H9 (cell line): ENCODE results near the gene KLF1. TPM values are rescaled to one million over a fixed set of nuclear protein-coding genes. Genes with fewer than 3 reads are reported as not detected.
A peak's percentile ranks its signal among the peaks of the same experiment; 100 is the strongest.

ENCODE experiments used
- DNase-seq: peaks from one replicate; pipeline ENCODE4 v3.0.0-alpha.2; 2017
- H2AFZ ChIP-seq: one replicate; pipeline ENCODE4 v1.6.1; 2013; ENCODE audit warnings: mild to moderate bottlenecking, low read length, control low read depth, moderate library complexity
- H2AK5ac ChIP-seq: 2 replicates; pipeline ENCODE4 v1.6.1; 2013; ENCODE audit warnings: low read length, control low read depth, mixed read lengths; ENCODE audit not compliant: insufficient read length
- H2BK120ac ChIP-seq: one replicate; pipeline ENCODE4 v1.6.1; 2013; ENCODE audit warnings: low read depth, mild to moderate bottlenecking, low read length, control low read depth, inconsistent platforms; ENCODE audit not compliant: poor library complexity, severe bottlenecking
- H2BK12ac ChIP-seq: 2 replicates; pipeline ENCODE4 v1.6.1; 2013; ENCODE audit warnings: low read length, control low read depth, mixed read lengths, low read depth; ENCODE audit not compliant: insufficient read length
- H2BK15ac ChIP-seq: 2 replicates; pipeline ENCODE4 v1.6.1; 2013; ENCODE audit warnings: low read depth, low read length, control low read depth
- H2BK20ac ChIP-seq: one replicate; pipeline ENCODE4 v1.6.1; 2013; ENCODE audit warnings: low read depth, mild to moderate bottlenecking, low read length, control low read depth, inconsistent platforms; ENCODE audit not compliant: poor library complexity, severe bottlenecking
- H2BK5ac ChIP-seq: 2 replicates; pipeline ENCODE4 v1.6.1; 2013; ENCODE audit warnings: low read length, control low read depth, mixed read lengths; ENCODE audit not compliant: insufficient read length
- H3K14ac ChIP-seq: 2 replicates; pipeline ENCODE4 v1.6.1; 2013; ENCODE audit warnings: low read length, control low read depth; ENCODE audit not compliant: insufficient read depth
- H3K18ac ChIP-seq: 2 replicates; pipeline ENCODE4 v1.6.1; 2013; ENCODE audit warnings: low read depth, mild to moderate bottlenecking, mixed read lengths, low read length, control low read depth; ENCODE audit not compliant: insufficient read length
- H3K23ac ChIP-seq: 2 replicates; pipeline ENCODE4 v1.6.1; 2013; ENCODE audit warnings: low read length, control low read depth, mixed read lengths, low read depth; ENCODE audit not compliant: insufficient read length
- H3K23me2 ChIP-seq: 2 replicates; pipeline ENCODE4 v1.6.1; 2013; ENCODE audit warnings: low read depth, mild to moderate bottlenecking, mixed read lengths, low read length, control low read depth; ENCODE audit not compliant: insufficient read length, poor library complexity, severe bottlenecking
- H3K27ac ChIP-seq: 2 replicates; pipeline ENCODE4 v1.5.1; 2013; ENCODE audit warnings: low read length, control low read depth, mixed read lengths, low read depth; ENCODE audit not compliant: insufficient read length
- H3K27me3 ChIP-seq: 2 replicates; pipeline ENCODE4 v1.6.1; 2013; ENCODE audit warnings: low read length, control low read depth, inconsistent platforms; ENCODE audit not compliant: insufficient read depth
- H3K4ac ChIP-seq: 2 replicates; pipeline ENCODE4 v1.6.1; 2013; ENCODE audit warnings: low read depth, mild to moderate bottlenecking, control low read depth, inconsistent platforms, low read length, moderate library complexity
- H3K4me1 ChIP-seq: 2 replicates; pipeline ENCODE4 v1.6.1; 2013; ENCODE audit warnings: low read length, control low read depth, inconsistent platforms; ENCODE audit not compliant: insufficient read depth
- H3K4me2 ChIP-seq: 2 replicates; pipeline ENCODE4 v1.6.1; 2013; ENCODE audit warnings: low read length, control low read depth, mixed read lengths; ENCODE audit not compliant: insufficient read length, insufficient read depth
- H3K56ac ChIP-seq: 2 replicates; pipeline ENCODE4 v1.6.1; 2013; ENCODE audit warnings: low read depth, mild to moderate bottlenecking, mixed read lengths, low read length, control low read depth; ENCODE audit not compliant: insufficient read length
- H3K79me1 ChIP-seq: 2 replicates; pipeline ENCODE4 v1.6.1; 2013; ENCODE audit warnings: low read depth, mild to moderate bottlenecking, moderate library complexity, low read length, control low read depth, inconsistent platforms; ENCODE audit not compliant: insufficient read depth, poor library complexity, severe bottlenecking
- H3K79me2 ChIP-seq: 2 replicates; pipeline ENCODE4 v1.6.1; 2013; ENCODE audit warnings: low read length, control low read depth, inconsistent platforms; ENCODE audit not compliant: insufficient read depth
- H3K9ac ChIP-seq: 2 replicates; pipeline ENCODE4 v1.6.1; 2013; ENCODE audit warnings: low read length, control low read depth, mixed read lengths; ENCODE audit not compliant: insufficient read length; ENCODE audit errors: extremely low read depth
- H3K9me3 ChIP-seq: one replicate; pipeline ENCODE4 v1.6.1; 2013; ENCODE audit warnings: low read depth, low read length, inconsistent platforms; ENCODE audit not compliant: control insufficient read depth
- H3T11ph ChIP-seq: one replicate; pipeline ENCODE4 v1.6.1; 2013; ENCODE audit warnings: mild to moderate bottlenecking, low read length, control low read depth, inconsistent platforms
- H4K20me1 ChIP-seq: one replicate; pipeline ENCODE4 v1.6.1; 2013; ENCODE audit not compliant: control insufficient read depth, insufficient read length, insufficient read depth
- H4K5ac ChIP-seq: 2 replicates; pipeline ENCODE4 v1.6.1; 2013; ENCODE audit warnings: low read depth, mild to moderate bottlenecking, mixed read lengths, low read length, control low read depth; ENCODE audit not compliant: insufficient read length
- H4K8ac ChIP-seq: replicated peaks from 2 replicates; pipeline ENCODE4 v1.6.1; 2013; ENCODE audit warnings: low read length, control low read depth, mixed read lengths, low read depth; ENCODE audit not compliant: insufficient read length
- H4K91ac ChIP-seq: 2 replicates; pipeline ENCODE4 v1.6.1; 2013; ENCODE audit warnings: low read depth, mild to moderate bottlenecking, moderate library complexity, mixed read lengths, low read length, control low read depth; ENCODE audit not compliant: insufficient read length
- H3K27ac Mint-ChIP-seq, 3 experiments: 2 replicates in 2 of 3; 3 replicates in 1 of 3; pipeline ENCODE4 v1.8.0; 2020 to 2021; ENCODE audit warnings: mixed read lengths in 3 of 3, mild to moderate bottlenecking in 1 of 3, moderate library complexity in 1 of 3
- H3K27me3 Mint-ChIP-seq: 2 replicates; pipeline ENCODE4 v1.8.0; 2021; ENCODE audit warnings: low read depth, mild to moderate bottlenecking, moderate library complexity, mixed read lengths
- H3K36me3 Mint-ChIP-seq, 3 experiments: 2 replicates in 2 of 3; 3 replicates in 1 of 3; pipeline ENCODE4 v1.8.0; 2020 to 2021; ENCODE audit warnings: low read depth in 3 of 3, mixed read lengths in 3 of 3; ENCODE audit not compliant: insufficient read depth in 1 of 3
- H3K4me1 Mint-ChIP-seq, 2 experiments: 2 replicates each; pipeline ENCODE4 v1.8.0; 2020; ENCODE audit warnings: mixed read lengths in 2 of 2
- H3K4me3 Mint-ChIP-seq, 2 experiments: 2 replicates in 1 of 2; 3 replicates in 1 of 2; pipeline ENCODE4 v1.8.0; 2020 to 2021; ENCODE audit warnings: mild to moderate bottlenecking in 2 of 2, mixed read lengths in 2 of 2, moderate library complexity in 1 of 2
- H3K9me3 Mint-ChIP-seq, 2 experiments: 2 replicates in 1 of 2; 3 replicates in 1 of 2; pipeline ENCODE4 v1.8.0; 2020; ENCODE audit warnings: mild to moderate bottlenecking in 2 of 2, mixed read lengths in 2 of 2, moderate library complexity in 1 of 2
- WGBS: extraction: QIAGEN DNeasy Blood & Tissue Kit; methylation state at CpG from one replicate; pipeline ENCODE4 v1.1.7; 2013; ENCODE audit warnings: missing lambda C conversion rate, low lambda C conversion rate, mixed read lengths; ENCODE audit not compliant: insufficient read length; ENCODE audit errors: extremely low coverage; 5-methylcytosine and 5-hydroxymethylcytosine counted together
- total RNA-seq: library from RNA; stranded (reverse); gene quantifications from 2 replicates; pipeline ENCODE4 v1.2.1, GENCODE V29; 2021
- TF ChIP-seq, protein P1 (sequence below): fragments of 200-600 bp; sonication (generic); conservative IDR thresholded peaks from 3 replicates; pipeline ENCODE4 v1.8.0; 2021; ENCODE audit warnings: antibody characterized with exemption, mild to moderate bottlenecking

Gene KLF1
- total RNA-seq, 1 experiment from 2014 or later: 0.37 TPM

DNA sequence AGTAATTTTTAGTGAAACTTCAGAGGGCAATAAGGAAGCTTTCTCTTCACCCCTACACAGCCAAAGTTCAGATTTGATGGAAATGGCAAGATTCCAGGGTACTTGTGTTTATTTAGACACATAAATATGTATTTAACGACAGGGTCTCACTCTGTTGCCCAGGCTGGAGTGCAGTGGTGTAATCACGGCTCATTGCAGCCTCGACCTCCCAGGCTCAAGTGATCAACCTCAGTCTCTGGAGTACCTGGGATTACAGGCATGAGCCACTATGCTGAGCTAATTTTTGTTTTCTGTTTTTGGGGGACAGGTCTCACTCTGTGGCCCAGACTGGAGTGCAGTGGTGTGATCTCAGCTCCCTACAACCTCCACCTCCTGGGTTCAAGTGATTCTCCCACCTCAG, 34.0 kb upstream of the KLF1 start:
- H3K79me1 ChIP-seq: no peaks in the 10 kb centered on the region
- H3T11ph ChIP-seq: no peak overlapping the region
- no peak overlapping the region for H2BK20ac ChIP-seq
- no peak overlapping the region for H2AK5ac ChIP-seq
- no peak overlapping the region for H2BK120ac ChIP-seq
- DNase-seq: no peak
- no peak overlapping the region for H4K5ac ChIP-seq
- H4K20me1 ChIP-seq: no peaks in the 10 kb centered on the region
- no peak overlapping the region for H4K91ac ChIP-seq
- Mint-ChIP-seq H3K27me3 (peaks cover 21% of the 10 kb centered on the region), H3K36me3 (peaks cover 35 to 39% (median 37%) of the 10 kb centered on the region in 3 experiments; a peak in 6 of 7 replicates), H3K9me3 (peaks cover 7 to 8% of the 10 kb centered on the region in 2 experiments), H3K27ac (peak overlapping the region in 1 of 3 experiments; percentile 51; a peak in 1 of 7 replicates), H3K4me3 (no peak overlapping the region), H3K4me1 (0 out of 4 replicates have a peak, but pooled peaks cover 0 to 6% of the 10 kb centered on the region in 2 experiments)
- no peak overlapping the region for H2BK5ac ChIP-seq
- no peak overlapping the region for H3K27ac ChIP-seq
- TF ChIP-seq, protein P1, sequence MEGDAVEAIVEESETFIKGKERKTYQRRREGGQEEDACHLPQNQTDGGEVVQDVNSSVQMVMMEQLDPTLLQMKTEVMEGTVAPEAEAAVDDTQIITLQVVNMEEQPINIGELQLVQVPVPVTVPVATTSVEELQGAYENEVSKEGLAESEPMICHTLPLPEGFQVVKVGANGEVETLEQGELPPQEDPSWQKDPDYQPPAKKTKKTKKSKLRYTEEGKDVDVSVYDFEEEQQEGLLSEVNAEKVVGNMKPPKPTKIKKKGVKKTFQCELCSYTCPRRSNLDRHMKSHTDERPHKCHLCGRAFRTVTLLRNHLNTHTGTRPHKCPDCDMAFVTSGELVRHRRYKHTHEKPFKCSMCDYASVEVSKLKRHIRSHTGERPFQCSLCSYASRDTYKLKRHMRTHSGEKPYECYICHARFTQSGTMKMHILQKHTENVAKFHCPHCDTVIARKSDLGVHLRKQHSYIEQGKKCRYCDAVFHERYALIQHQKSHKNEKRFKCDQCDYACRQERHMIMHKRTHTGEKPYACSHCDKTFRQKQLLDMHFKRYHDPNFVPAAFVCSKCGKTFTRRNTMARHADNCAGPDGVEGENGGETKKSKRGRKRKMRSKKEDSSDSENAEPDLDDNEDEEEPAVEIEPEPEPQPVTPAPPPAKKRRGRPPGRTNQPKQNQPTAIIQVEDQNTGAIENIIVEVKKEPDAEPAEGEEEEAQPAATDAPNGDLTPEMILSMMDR: no peak
- H3K4me1 ChIP-seq: no peaks in the 10 kb centered on the region
- no peaks in the 10 kb centered on the region for H3K9me3 ChIP-seq
- no CpG with 5 or more reads among the region's 3 CpGs for WGBS
- H3K79me2 ChIP-seq: no peaks in the 10 kb centered on the region
- no peak overlapping the region for H3K4me2 ChIP-seq
- H3K23ac ChIP-seq: no peak overlapping the region
- peaks cover 5% of the 10 kb centered on the region; the same call in 1 of the 2 replicates for H3K27me3 ChIP-seq
- no peak overlapping the region for H3K56ac ChIP-seq
- no peak overlapping the region for H3K18ac ChIP-seq
- no peak overlapping the region for H3K14ac ChIP-seq
- no peak overlapping the region for H2BK15ac ChIP-seq
- no peaks in the 10 kb centered on the region for H3K23me2 ChIP-seq
- no peak overlapping the region for H3K4ac ChIP-seq
- no peak overlapping the region for H3K9ac ChIP-seq
- H4K8ac ChIP-seq: no peak overlapping the region
- no peak overlapping the region for H2BK12ac ChIP-seq
- no peak overlapping the region for H2AFZ ChIP-seq
